ENCODE data around the gene OSBPL9.

The OSBPL9 gene

GRCh38 chr1:51622455-51622913 is 5.6 kb downstream of the OSBPL9 start (continued):
- TF ChIP-seq ZNF280C (tag by site-specific recombination; IDR thresholded peaks at IDR 0.05) (no peak), YY1 (tag by site-specific recombination; IDR thresholded peaks at IDR 0.05) (no peak), ZNF280D (tag by site-specific recombination; IDR thresholded peaks at IDR 0.05) (no peak), ZSCAN5A (tag by site-specific recombination; IDR thresholded peaks at IDR 0.05) (no peak), ZNF837 (tag by site-specific recombination; IDR thresholded peaks at IDR 0.05) (no peak), ZNF23 (tag by site-specific recombination; IDR thresholded peaks at IDR 0.05; ENCODE audit: borderline replicate concordance) (no peak), MZF1 (tag by site-specific recombination; IDR thresholded peaks at IDR 0.05; ENCODE audit: borderline replicate concordance) (0 out of 2 replicates have a peak, but pooled peaks have one; percentile 44), ZNF433 (tag by site-specific recombination; IDR thresholded peaks at IDR 0.05; ENCODE audit: low read depth) (no peak), ZNF704 (tag by site-specific recombination; IDR thresholded peaks at IDR 0.05) (no peak), ZNF629 (tag by site-specific recombination; IDR thresholded peaks at IDR 0.05) (peak; percentile 79), ZBTB21 (tag by site-specific recombination; IDR thresholded peaks at IDR 0.05) (peak; percentile 61; the same call in 1 of the 2 replicates), ZNF426 (tag by site-specific recombination; IDR thresholded peaks at IDR 0.05) (no peak), ZNF239 (tag by site-specific recombination; IDR thresholded peaks at IDR 0.05) (no peak), ZNF623 (tag by site-specific recombination; IDR thresholded peaks at IDR 0.05) (no peak), ZNF677 (tag by site-specific recombination; IDR thresholded peaks at IDR 0.05) (no peak), TRIM28 (IDR thresholded peaks at IDR 0.05; ENCODE audit: borderline replicate concordance, low read length) (0 out of 2 replicates have a peak, but pooled peaks have one; percentile 30), ZNF561 (tag by site-specific recombination; IDR thresholded peaks at IDR 0.05; ENCODE audit: borderline replicate concordance) (peak; percentile 81), ZNF768 (tag by site-specific recombination; IDR thresholded peaks at IDR 0.05) (no peak), ZNF350 (tag by site-specific recombination; IDR thresholded peaks at IDR 0.05) (no peak), PRDM6 (tag by site-specific recombination; IDR thresholded peaks at IDR 0.05) (peak; percentile 33; the same call in 1 of the 2 replicates), ZSCAN30 (tag by site-specific recombination; IDR thresholded peaks at IDR 0.05) (peak; percentile 69; the same call in 1 of the 2 replicates), ZBTB7A (tag by site-specific recombination; IDR thresholded peaks at IDR 0.05; ENCODE audit: low read depth) (no peak), ZNF157 (tag by site-specific recombination; IDR thresholded peaks at IDR 0.05) (no peak), KLF10 (tag by site-specific recombination; IDR thresholded peaks at IDR 0.05) (0 out of 2 replicates have a peak, but pooled peaks have one; percentile 20), ZNF423 (tag by site-specific recombination; IDR thresholded peaks at IDR 0.05) (no peak), EGR2 (tag by site-specific recombination; IDR thresholded peaks at IDR 0.05; ENCODE audit: low read depth) (no peak)

Measured in HEK293 (cell line).